Heart left ventricle (tissue), 16 donors: Measurements from ENCODE around the gene MAPKAPK3. TPM values are rescaled to one million over a fixed set of nuclear protein-coding genes. Genes with fewer than 3 reads are reported as not detected.

Experiments
- ATAC-seq, 4 donors: fragments of 200-7000 bp; cut with Tn5 transposase; one replicate each; pipeline ENCODE4 v1.9.1; 2020 to 2022; ENCODE audit warnings: moderate library complexity in 4 of 4, mild to moderate bottlenecking in 3 of 4, moderate number of reproducible peaks in 1 of 4
- DNase-seq, 5 donors: peaks; one replicate each; pipeline ENCODE4 v3.0.0-alpha.2; 2020
- H3K27ac ChIP-seq, 12 donors: fragments of 200-600 bp; sonication (generic) in 4 of 12; one replicate each; pipeline versions ENCODE4 v1.5.0 to v1.8.0; 2016 to 2022; ENCODE audit warnings: mild to moderate bottlenecking in 2 of 12
- H3K27me3 ChIP-seq, 9 donors: fragments of 200-600 bp; sonication (generic) in 2 of 9; one replicate each; pipeline versions ENCODE4 v1.5.1 to v1.8.0; 2016 to 2022; ENCODE audit warnings: mild to moderate bottlenecking in 3 of 9
- H3K36me3 ChIP-seq, 9 donors: fragments of 200-600 bp; sonication (generic) in 2 of 9; one replicate each; pipeline versions ENCODE4 v1.5.0 to v1.8.0; 2018 to 2022; ENCODE audit warnings: mild to moderate bottlenecking in 2 of 9
- H3K4me1 ChIP-seq, 12 donors: fragments of 200-600 bp; sonication (generic) in 4 of 12; one replicate each; pipeline versions ENCODE4 v1.5.0 to v1.8.0; 2016 to 2022; ENCODE audit warnings: mild to moderate bottlenecking in 3 of 12
- H3K4me3 ChIP-seq, 12 donors: fragments of 200-600 bp; sonication (generic) in 4 of 12; one replicate each; pipeline versions ENCODE4 v1.5.0 to v1.8.0; 2017 to 2022; ENCODE audit warnings: mild to moderate bottlenecking in 9 of 12, moderate library complexity in 4 of 12
- H3K9me3 ChIP-seq, 12 donors: fragments of 200-600 bp; sonication (generic) in 4 of 12; one replicate each; pipeline versions ENCODE4 v1.5.0 to v1.8.0; 2016 to 2022; ENCODE audit warnings: mild to moderate bottlenecking in 1 of 12
- POLR2A ChIP-seq, 2 donors: fragments of 450-650 bp; IDR thresholded peaks; one replicate each; pipeline ENCODE4 v1.6.1; 2017; ENCODE audit warnings: antibody characterized with exemption in 2 of 2, mild to moderate bottlenecking in 2 of 2, moderate library complexity in 2 of 2
- WGBS, 4 donors: extraction: QIAGEN DNeasy Blood & Tissue Kit in 2 of 4; methylation state at CpG; one replicate each; pipeline versions ENCODE4 v1.1.5 to v1.1.7; 2013 to 2018; 5-methylcytosine and 5-hydroxymethylcytosine counted together
- intact Hi-C, 10 donors: fragments of 100-400 bp; cut with DNase I; formaldehyde crosslinking; loops; one replicate each; pipeline versions ENCODE4 v1.11.1 to v1.14.2; 2022
- polyA plus RNA-seq, 2 donors: library from polyadenylated mRNA; stranded (reverse); fragments of 200-250 nt; gene quantifications; one replicate each; pipeline ENCODE4 v1.2.3, GENCODE V29; 2013
- total RNA-seq, 9 donors: library from RNA; depleted of rRNA in 2 of 9; stranded (reverse); fragments of >200 nt in 2 of 9; fragmentation: NEBNext Ultra II Directional in 3 of 9; extraction: Animal tissue kit (Norgen Biotek cat#: 25700) in 3 of 9; gene quantifications; one replicate each; pipeline versions ENCODE4 v1.1.0 to v1.2.4, GENCODE V29; 2016 to 2023
- TF ChIP-seq, protein P1 (sequence below), 12 donors: fragments of 200-600 bp; sonication (generic) in 4 of 12; IDR thresholded peaks; one replicate each; pipeline versions ENCODE4 v1.5.0 to v1.8.0; 2018 to 2022; ENCODE audit warnings: antibody characterized with exemption in 12 of 12, mild to moderate bottlenecking in 5 of 12
- donor health status: ischemic (EF 13 %, LVEDD 7.1; RV severe dilation, severe dysfunction).
- donor health status: healthy with polysubstance abuse.
- donor health status: DM: no; HTN: yes; CAD: no.
- donor health status: DM: no; HTN: no; CAD: no.
- donor health status: ischemic (EF 25% LVEDD 6.9; RV normal size, moderate dysfunction).
- donor health status: ischemic (EF 25% LVEDD 5.7; RV mildly dilated, moderate dysfunction).
- donor health status: healthy.
- donor health status: DM: yes; HTN: yes; CAD: no.
- donor health status: ischemic (EF 35%, LVEDD 5.7; RV mildly dilated, moderate dysfunction).
- donor health status: nonischemic (EF 11% LVEDD 7.7; RV severe dilation, severe dysfunction).
- donor health status: DM: yes; HTN: yes; CAD: no.
- donor health status: PGD.
- donor health status: ischemic (EF 29% LVEDD 5.4; RV normal size, mild dysfunction).
- donor health status: nonischemic (EF 23%, LVEDD 6.1; RV moderate dilation, normal function).

Gene MAPKAPK3
- total and polyA plus RNA-seq, 11 donors: 226 to 398 (median 287) TPM

DNA sequence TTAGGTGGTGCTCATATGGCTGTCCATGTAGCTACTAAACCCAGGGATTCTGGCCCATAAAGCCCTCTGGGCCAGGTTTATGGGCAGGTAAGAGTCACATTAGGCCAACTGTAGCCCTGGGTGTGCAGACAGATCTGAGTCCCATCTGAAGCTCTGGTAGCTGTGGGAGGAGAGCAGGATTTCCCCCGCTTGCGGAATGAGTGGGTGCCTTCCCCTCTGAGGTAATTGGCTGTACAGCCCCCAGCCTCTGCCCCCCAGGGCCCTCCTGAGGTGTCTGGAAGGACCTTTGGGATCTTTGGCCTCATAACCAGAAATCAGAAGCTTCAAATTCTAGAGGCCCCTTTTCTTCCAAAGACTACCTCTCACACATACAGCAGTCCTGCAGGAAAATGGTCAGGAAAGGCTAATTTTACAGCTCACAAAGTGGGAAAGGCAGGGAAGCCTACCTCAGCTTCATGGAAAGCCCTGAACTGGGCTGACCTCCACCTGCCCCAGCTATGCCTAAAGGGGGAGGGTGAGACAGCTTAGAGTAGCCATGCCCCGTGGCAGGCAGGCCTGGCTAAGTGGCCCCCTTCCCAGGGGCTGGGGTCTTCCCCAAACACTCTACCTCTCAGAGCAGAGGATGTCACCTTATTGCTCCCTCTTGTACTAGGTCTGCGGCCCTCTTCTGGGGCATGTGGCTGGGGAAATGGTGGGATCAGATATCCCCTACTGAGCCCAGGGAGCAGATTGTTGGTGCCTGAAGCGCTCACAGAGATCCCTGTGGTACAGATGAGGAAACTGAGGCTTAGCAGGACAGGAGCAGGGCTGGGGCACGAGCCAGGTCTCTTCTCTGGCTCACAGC is 30.8 kb upstream of the MAPKAPK3 start:
- DNase-seq: no peak
- H3K4me1 ChIP-seq: peaks cover 5 to 85% (median 62%) of the 10 kb centered on the region in 12 donors

DNA sequence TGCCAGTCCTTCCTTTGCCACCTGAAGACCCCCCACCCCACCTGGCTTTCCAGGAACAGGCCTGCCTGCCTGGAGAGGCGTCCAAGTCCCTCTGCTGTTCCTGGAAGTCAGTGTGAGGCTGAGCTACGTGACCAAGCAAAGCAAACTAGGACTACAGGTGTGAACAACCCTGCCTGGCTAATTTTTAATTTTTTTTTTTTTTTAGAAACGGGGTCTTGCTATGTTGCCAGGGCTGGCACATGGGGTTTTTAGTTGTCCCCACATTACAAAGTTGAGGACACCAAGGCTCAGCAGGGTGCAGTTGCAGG is 30.2 kb upstream of the MAPKAPK3 start:
- H3K27ac ChIP-seq: peak overlapping the region in 11 of 12 donors; percentile 18 to 96 (median 78)
- H3K27me3 ChIP-seq: no peaks in the 10 kb centered on the region
- ATAC-seq (no peak), DNase-seq (no peak)
- 67 to 92% (median 80%) methylated on average over 3 of the region's 3 CpGs for WGBS, 4 donors
- no peak for TF ChIP-seq POLR2A (IDR thresholded peaks at IDR 0.05)
- TF ChIP-seq, protein P1, sequence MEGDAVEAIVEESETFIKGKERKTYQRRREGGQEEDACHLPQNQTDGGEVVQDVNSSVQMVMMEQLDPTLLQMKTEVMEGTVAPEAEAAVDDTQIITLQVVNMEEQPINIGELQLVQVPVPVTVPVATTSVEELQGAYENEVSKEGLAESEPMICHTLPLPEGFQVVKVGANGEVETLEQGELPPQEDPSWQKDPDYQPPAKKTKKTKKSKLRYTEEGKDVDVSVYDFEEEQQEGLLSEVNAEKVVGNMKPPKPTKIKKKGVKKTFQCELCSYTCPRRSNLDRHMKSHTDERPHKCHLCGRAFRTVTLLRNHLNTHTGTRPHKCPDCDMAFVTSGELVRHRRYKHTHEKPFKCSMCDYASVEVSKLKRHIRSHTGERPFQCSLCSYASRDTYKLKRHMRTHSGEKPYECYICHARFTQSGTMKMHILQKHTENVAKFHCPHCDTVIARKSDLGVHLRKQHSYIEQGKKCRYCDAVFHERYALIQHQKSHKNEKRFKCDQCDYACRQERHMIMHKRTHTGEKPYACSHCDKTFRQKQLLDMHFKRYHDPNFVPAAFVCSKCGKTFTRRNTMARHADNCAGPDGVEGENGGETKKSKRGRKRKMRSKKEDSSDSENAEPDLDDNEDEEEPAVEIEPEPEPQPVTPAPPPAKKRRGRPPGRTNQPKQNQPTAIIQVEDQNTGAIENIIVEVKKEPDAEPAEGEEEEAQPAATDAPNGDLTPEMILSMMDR (IDR thresholded peaks at IDR 0.05): no peak
- no peak overlapping the region for H3K4me3 ChIP-seq
- intact Hi-C loops: loop anchor here in 1 of 10 donors (2.0 kb wide), 1 partner anchor 14 kb away; no protein-coding TSS in a partner anchor
- H3K9me3 ChIP-seq: no peaks in the 10 kb centered on the region
- H3K36me3 ChIP-seq: peaks cover 0 to 16% (median 0%) of the 10 kb centered on the region in 9 donors
- H3K4me1 ChIP-seq: peaks cover 5 to 83% (median 57%) of the 10 kb centered on the region in 12 donors

More for the DNA sequence above, 30.8 kb upstream of the MAPKAPK3 start:
- Histone ChIP-seq H3K27me3 (no peaks in the 10 kb centered on the region), H3K4me3 (no peak overlapping the region), H3K27ac (peak overlapping the region in 10 of 12 donors; percentile 27 to 96 (median 78)), H3K9me3 (no peaks in the 10 kb centered on the region), H3K36me3 (peaks cover 0 to 21% (median 0%) of the 10 kb centered on the region in 9 donors)
- intact Hi-C loops: loop anchor here in 1 of 10 donors (2.0 kb wide), 1 partner anchor 15 kb away; no protein-coding TSS in a partner anchor
- ATAC-seq: no peak
- WGBS, 4 donors: 83 to 89% (median 84%) methylated on average over 5 to 6 of the region's 6 CpGs
- no peak for TF ChIP-seq POLR2A (IDR thresholded peaks at IDR 0.05)
- TF ChIP-seq, protein P1 (IDR thresholded peaks at IDR 0.05): no peak

DNA sequence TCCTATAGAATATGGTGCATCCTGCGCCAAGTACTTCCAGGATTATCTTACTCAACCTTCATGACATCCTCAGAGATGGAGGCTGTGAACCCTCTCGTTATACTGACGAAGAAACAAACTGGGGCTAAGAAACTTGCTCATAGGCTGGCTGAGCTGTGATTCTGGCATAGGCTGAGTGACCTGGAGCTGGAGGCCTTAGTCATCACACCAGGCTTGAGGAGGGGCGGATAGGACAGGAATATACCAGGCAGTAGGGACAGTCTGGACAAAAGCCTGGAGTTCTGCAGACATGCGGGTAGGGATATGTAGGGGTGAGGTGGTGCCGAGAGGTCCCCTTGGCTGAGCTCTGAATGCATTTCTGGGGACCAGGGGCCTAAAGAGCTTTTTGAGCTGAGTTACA is 29.6 kb upstream of the MAPKAPK3 start:
- H3K4me3 ChIP-seq: no peak overlapping the region
- peak overlapping the region in 11 of 12 donors; percentile 18 to 96 (median 78) for H3K27ac ChIP-seq
- peak in 3 of 5 donors; percentile 48 to 75 (median 48) for DNase-seq
- no peak for TF ChIP-seq POLR2A (IDR thresholded peaks at IDR 0.05)
- TF ChIP-seq, protein P1 (IDR thresholded peaks at IDR 0.05): no peak
- peak; percentile 25 to 63 (median 57) for ATAC-seq
- peaks cover 5 to 82% (median 54%) of the 10 kb centered on the region in 12 donors for H3K4me1 ChIP-seq
- H3K9me3 ChIP-seq: no peaks in the 10 kb centered on the region
- 57 to 73% (median 66%) methylated on average over 6 of the region's 6 CpGs for WGBS, 4 donors
- no peaks in the 10 kb centered on the region for H3K27me3 ChIP-seq
- intact Hi-C loops: loop anchor here in 1 of 10 donors (2.0 kb wide), 1 partner anchor 13 kb away; no protein-coding TSS in a partner anchor
- H3K36me3 ChIP-seq: peaks cover 0 to 9% (median 0%) of the 10 kb centered on the region in 9 donors
